ENCODE results near the gene FARSA.
A peak's percentile ranks its signal among the peaks of the same experiment; 100 is the strongest.

The FARSA gene

DNA sequence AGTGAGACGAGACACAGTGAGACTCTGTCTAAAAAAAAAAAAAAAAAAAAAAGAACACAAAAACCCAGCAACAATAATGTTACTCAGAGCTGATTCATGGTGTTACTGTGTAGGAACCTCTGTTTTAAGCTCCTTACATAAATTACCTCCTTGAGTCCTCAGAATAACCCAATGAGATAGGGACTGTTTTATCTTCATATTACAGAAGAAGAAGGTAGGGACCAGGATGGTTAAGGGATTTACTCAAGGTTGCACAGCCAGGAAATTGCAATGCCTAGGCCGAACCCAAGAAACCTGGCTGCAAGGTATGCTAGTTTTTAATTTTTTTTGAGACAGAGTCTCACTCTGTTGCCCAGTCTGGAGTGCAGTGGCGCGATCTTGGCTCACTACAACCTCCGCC is 34.4 kb upstream of the FARSA start:
- Histone ChIP-seq H3K27me3 (ENCODE audit: low read length) (no peaks in the 10 kb centered on the region), H3K9me2 (replicated peaks; ENCODE audit: insufficient read depth, low read length) (no peaks in the 10 kb centered on the region), H3K27ac (ENCODE audit: low read depth, low read length) (no peak overlapping the region), H3K4me3 (ENCODE audit: insufficient read depth, low read length, poor library complexity, severe bottlenecking) (no peak overlapping the region), H3K36me3 (ENCODE audit: low read length) (no peaks in the 10 kb centered on the region), H2AFZ (ENCODE audit: low read depth, low read length, severe bottlenecking) (no peak overlapping the region), H4K20me1 (ENCODE audit: low read depth, low read length) (no peaks in the 10 kb centered on the region), H3F3A (ENCODE audit: insufficient read depth) (no peaks in the 10 kb centered on the region), H3K79me2 (ENCODE audit: insufficient read depth, low read length) (no peaks in the 10 kb centered on the region), H3K9me3 (ENCODE audit: insufficient read depth, low read length) (no peaks in the 10 kb centered on the region), H3K9ac (ENCODE audit: low read length) (no peak overlapping the region), H3K4me2 (ENCODE audit: low read depth, low read length, poor library complexity, severe bottlenecking) (no peak overlapping the region)
- TF ChIP-seq EZH2phosphoT487 (conservative IDR thresholded peaks at IDR 0.05; ENCODE audit: low read length): no peak
- no peak for TF ChIP-seq CTCF (IDR thresholded peaks at IDR 0.05; ENCODE audit: insufficient read depth, low read length, poor library complexity, severe bottlenecking)

GRCh38 chr19:12965812-12966135 is 32.3 kb upstream of the FARSA start:
- H3F3A ChIP-seq (ENCODE audit: insufficient read depth): no peaks in the 10 kb centered on the region
- no peak for TF ChIP-seq CTCF (IDR thresholded peaks at IDR 0.05; ENCODE audit: insufficient read depth, low read length, poor library complexity, severe bottlenecking)
- TF ChIP-seq EZH2phosphoT487 (conservative IDR thresholded peaks at IDR 0.05; ENCODE audit: low read length): no peak
- peak overlapping the region; percentile 50 for H3K4me3 ChIP-seq (ENCODE audit: insufficient read depth, low read length, poor library complexity, severe bottlenecking)
- no peaks in the 10 kb centered on the region for H4K20me1 ChIP-seq (ENCODE audit: low read depth, low read length)
- H3K4me2 ChIP-seq (ENCODE audit: low read depth, low read length, poor library complexity, severe bottlenecking): peak overlapping the region; percentile 85
- no peaks in the 10 kb centered on the region for H3K9me2 ChIP-seq (replicated peaks; ENCODE audit: insufficient read depth, low read length)
- peak overlapping the region; percentile 96 for H2AFZ ChIP-seq (ENCODE audit: low read depth, low read length, severe bottlenecking)
- H3K27me3 ChIP-seq (ENCODE audit: low read length): no peaks in the 10 kb centered on the region
- H3K36me3 ChIP-seq (ENCODE audit: low read length): no peaks in the 10 kb centered on the region
- peak overlapping the region; percentile 76 for H3K9ac ChIP-seq (ENCODE audit: low read length)
- no peak overlapping the region for H3K27ac ChIP-seq (ENCODE audit: low read depth, low read length)
- H3K9me3 ChIP-seq (ENCODE audit: insufficient read depth, low read length): no peaks in the 10 kb centered on the region
- no peaks in the 10 kb centered on the region for H3K79me2 ChIP-seq (ENCODE audit: insufficient read depth, low read length)

- H3K27me3 ChIP-seq (ENCODE audit: low read length): no peaks in the 10 kb centered on the region
- H3K9ac ChIP-seq (ENCODE audit: low read length): peak overlapping the region; percentile 76
- H3F3A ChIP-seq (ENCODE audit: insufficient read depth): no peaks in the 10 kb centered on the region
- H2AFZ ChIP-seq (ENCODE audit: low read depth, low read length, severe bottlenecking): peak overlapping the region; percentile 96
- no peaks in the 10 kb centered on the region for H4K20me1 ChIP-seq (ENCODE audit: low read depth, low read length)
- no peaks in the 10 kb centered on the region for H3K9me2 ChIP-seq (replicated peaks; ENCODE audit: insufficient read depth, low read length)
- peak overlapping the region; percentile 85 for H3K4me2 ChIP-seq (ENCODE audit: low read depth, low read length, poor library complexity, severe bottlenecking)
- H3K27ac ChIP-seq (ENCODE audit: low read depth, low read length): peak overlapping the region; percentile 50
- no peaks in the 10 kb centered on the region for H3K36me3 ChIP-seq (ENCODE audit: low read length)
- H3K4me3 ChIP-seq (ENCODE audit: insufficient read depth, low read length, poor library complexity, severe bottlenecking): peak overlapping the region; percentile 50
- TF ChIP-seq CTCF (IDR thresholded peaks at IDR 0.05; ENCODE audit: insufficient read depth, low read length, poor library complexity, severe bottlenecking) (peak; percentile 82), EZH2phosphoT487 (conservative IDR thresholded peaks at IDR 0.05; ENCODE audit: low read length) (no peak)
- H3K9me3 ChIP-seq (ENCODE audit: insufficient read depth, low read length): no peaks in the 10 kb centered on the region
- no peaks in the 10 kb centered on the region for H3K79me2 ChIP-seq (ENCODE audit: insufficient read depth, low read length)
Measured at GRCh38 chr19:12965017-12965811, 31.7 kb upstream of the FARSA start.

All from SU-DHL-6 (cell line).